Glutamatergic neuron (in vitro differentiated cells): Measurements from ENCODE around the gene NEB. TPM values are rescaled to one million over a fixed set of nuclear protein-coding genes. Genes with fewer than 3 reads are reported as not detected.

Experiments
- DNase-seq: peaks from one replicate; pipeline ENCODE4 v3.0.0; 2022
- H3K27ac Mint-ChIP-seq: one replicate; pipeline ENCODE4 v1.8.0; 2020; ENCODE audit warnings: mild to moderate bottlenecking, mixed read lengths, inconsistent platforms; ENCODE audit not compliant: unreplicated experiment
- H3K27me3 Mint-ChIP-seq: one replicate; pipeline ENCODE4 v1.8.0; 2020; ENCODE audit warnings: mild to moderate bottlenecking, moderate library complexity, mixed read lengths, inconsistent platforms; ENCODE audit not compliant: unreplicated experiment
- H3K36me3 Mint-ChIP-seq: one replicate; pipeline ENCODE4 v1.8.0; 2020; ENCODE audit warnings: mild to moderate bottlenecking, mixed read lengths, inconsistent platforms; ENCODE audit not compliant: unreplicated experiment
- H3K4me1 Mint-ChIP-seq: one replicate; pipeline ENCODE4 v1.8.0; 2020; ENCODE audit warnings: mild to moderate bottlenecking, low read depth, mixed read lengths, inconsistent platforms; ENCODE audit not compliant: unreplicated experiment
- H3K4me3 Mint-ChIP-seq: one replicate; pipeline ENCODE4 v1.8.0; 2020; ENCODE audit warnings: mild to moderate bottlenecking, mixed read lengths, inconsistent platforms; ENCODE audit not compliant: unreplicated experiment
- H3K9me3 Mint-ChIP-seq: one replicate; pipeline ENCODE4 v1.8.0; 2020; ENCODE audit warnings: mild to moderate bottlenecking, moderate library complexity, mixed read lengths, inconsistent platforms; ENCODE audit not compliant: unreplicated experiment
- total RNA-seq: library from RNA; stranded (reverse); fragmentation: NEBNext Ultra II Directional; extraction: Animal tissue kit (Norgen Biotek cat#: 25700); gene quantifications from one replicate; pipeline ENCODE4 v1.2.1, GENCODE V29; 2021; ENCODE audit not compliant: unreplicated experiment
- TF ChIP-seq, protein P1 (sequence below): fragments of 200-600 bp; sonication (generic); IDR thresholded peaks from one replicate; pipeline ENCODE4 v1.5.0; 2021; ENCODE audit not compliant: partially characterized antibody, unreplicated experiment

NEB gene
- total RNA-seq, 1 donor from 2014 or later, result 0.59 TPM

DNA sequence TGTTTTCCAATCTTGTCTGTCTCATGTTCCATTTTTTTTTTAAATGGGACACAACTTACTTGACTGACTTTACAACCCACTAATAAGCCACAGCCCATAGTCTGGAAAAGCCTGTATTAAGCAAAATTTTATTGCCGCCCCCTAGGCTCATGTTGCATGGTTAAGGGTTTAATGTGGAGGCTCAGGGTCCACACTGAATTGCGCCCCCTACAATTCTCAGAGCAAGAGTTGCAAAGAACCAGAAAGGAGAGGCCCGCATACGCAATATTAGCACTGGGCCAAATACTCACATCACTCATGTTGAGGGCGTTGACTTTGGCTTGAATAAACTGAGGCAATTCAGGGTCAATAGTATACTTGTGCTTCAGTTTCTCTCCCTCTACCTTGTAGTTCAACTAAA, 65.5 kb downstream of the NEB start:
- no peaks in the 10 kb centered on the region for H3K9me3 Mint-ChIP-seq
- H3K4me1 Mint-ChIP-seq, result peaks cover 4% of the 10 kb centered on the region
- H3K36me3 Mint-ChIP-seq, result no peaks in the 10 kb centered on the region
- no peak overlapping the region for H3K27ac Mint-ChIP-seq
- H3K27me3 Mint-ChIP-seq, result no peaks in the 10 kb centered on the region
- no peak overlapping the region for H3K4me3 Mint-ChIP-seq
- TF ChIP-seq, protein P1, sequence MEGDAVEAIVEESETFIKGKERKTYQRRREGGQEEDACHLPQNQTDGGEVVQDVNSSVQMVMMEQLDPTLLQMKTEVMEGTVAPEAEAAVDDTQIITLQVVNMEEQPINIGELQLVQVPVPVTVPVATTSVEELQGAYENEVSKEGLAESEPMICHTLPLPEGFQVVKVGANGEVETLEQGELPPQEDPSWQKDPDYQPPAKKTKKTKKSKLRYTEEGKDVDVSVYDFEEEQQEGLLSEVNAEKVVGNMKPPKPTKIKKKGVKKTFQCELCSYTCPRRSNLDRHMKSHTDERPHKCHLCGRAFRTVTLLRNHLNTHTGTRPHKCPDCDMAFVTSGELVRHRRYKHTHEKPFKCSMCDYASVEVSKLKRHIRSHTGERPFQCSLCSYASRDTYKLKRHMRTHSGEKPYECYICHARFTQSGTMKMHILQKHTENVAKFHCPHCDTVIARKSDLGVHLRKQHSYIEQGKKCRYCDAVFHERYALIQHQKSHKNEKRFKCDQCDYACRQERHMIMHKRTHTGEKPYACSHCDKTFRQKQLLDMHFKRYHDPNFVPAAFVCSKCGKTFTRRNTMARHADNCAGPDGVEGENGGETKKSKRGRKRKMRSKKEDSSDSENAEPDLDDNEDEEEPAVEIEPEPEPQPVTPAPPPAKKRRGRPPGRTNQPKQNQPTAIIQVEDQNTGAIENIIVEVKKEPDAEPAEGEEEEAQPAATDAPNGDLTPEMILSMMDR, result no peak
- DNase-seq, result no peak

DNA sequence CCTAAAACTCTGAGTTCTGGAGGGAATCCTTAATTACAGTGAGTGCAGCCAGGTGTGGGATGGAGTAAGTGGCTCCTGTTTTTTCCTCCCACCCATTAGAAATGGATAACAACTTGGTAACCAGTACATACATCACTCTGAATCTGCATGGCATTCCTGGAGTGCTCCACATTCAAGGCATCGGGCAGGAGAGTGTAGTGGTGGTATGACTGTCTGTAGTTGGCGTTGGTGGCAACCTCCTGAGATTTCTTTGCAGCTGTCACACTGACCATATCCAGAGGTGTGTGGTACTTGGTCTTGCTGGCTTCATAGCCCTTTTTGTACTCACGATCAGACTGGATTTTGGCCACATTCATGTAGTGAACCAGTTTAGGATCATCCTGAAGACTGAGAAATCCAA, 68.3 kb downstream of the NEB start:
- H3K9me3 Mint-ChIP-seq, result no peaks in the 10 kb centered on the region
- peaks cover 4% of the 10 kb centered on the region for H3K4me1 Mint-ChIP-seq
- DNase-seq, result no peak
- no peaks in the 10 kb centered on the region for H3K27me3 Mint-ChIP-seq
- TF ChIP-seq, protein P1, result no peak
- no peaks in the 10 kb centered on the region for H3K36me3 Mint-ChIP-seq
- H3K27ac Mint-ChIP-seq, result no peak overlapping the region
- H3K4me3 Mint-ChIP-seq, result no peak overlapping the region

DNA sequence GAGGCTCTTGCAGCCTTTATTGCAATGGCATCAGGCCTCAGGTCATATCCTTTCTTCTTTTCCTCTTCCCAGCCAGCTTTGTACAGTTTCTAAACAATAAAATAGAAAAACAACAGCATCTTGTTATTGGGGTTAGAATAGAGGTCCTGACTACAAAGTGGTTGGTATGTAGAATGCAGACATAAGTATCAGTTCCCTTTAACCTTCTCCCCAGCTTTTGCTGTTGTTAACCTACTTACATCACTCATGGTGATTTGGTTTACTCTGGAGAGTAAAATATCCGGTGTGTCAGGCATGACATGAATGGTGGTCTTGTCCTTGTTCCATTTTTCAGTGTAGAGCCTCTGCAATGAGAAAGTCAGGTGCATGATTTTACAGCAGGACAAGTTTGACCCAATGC, 69.8 kb downstream of the NEB start:
- H3K4me1 Mint-ChIP-seq, result peaks cover 4% of the 10 kb centered on the region
- TF ChIP-seq, protein P1, result no peak
- H3K9me3 Mint-ChIP-seq, result no peaks in the 10 kb centered on the region
- H3K36me3 Mint-ChIP-seq, result no peaks in the 10 kb centered on the region
- H3K27ac Mint-ChIP-seq, result no peak overlapping the region
- no peak overlapping the region for H3K4me3 Mint-ChIP-seq
- DNase-seq, result no peak
- H3K27me3 Mint-ChIP-seq, result no peaks in the 10 kb centered on the region

DNA sequence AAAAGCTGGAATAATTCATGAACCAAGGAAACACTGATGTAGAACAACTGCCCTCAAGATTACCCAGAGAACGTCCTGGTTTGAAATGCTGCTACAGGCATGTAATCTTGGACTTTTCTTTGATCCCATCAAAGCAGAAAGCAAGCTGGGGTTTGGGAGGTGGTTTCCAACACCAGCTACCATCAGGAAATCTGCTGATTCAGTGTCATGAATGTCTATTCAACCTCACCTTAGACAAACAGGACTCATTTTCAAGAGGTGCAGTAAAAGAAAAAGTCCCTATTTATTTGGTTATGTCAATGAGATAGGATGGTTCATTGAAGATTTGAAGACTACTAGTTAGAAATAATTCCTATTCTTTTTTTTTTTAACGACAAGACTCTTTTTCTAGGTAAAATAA, 72.7 kb downstream of the NEB start:
- TF ChIP-seq, protein P1, result no peak
- no peaks in the 10 kb centered on the region for H3K36me3 Mint-ChIP-seq
- no peak overlapping the region for H3K27ac Mint-ChIP-seq
- no peaks in the 10 kb centered on the region for H3K4me1 Mint-ChIP-seq
- no peak overlapping the region for H3K4me3 Mint-ChIP-seq
- DNase-seq, result no peak
- H3K27me3 Mint-ChIP-seq, result no peaks in the 10 kb centered on the region
- H3K9me3 Mint-ChIP-seq, result no peaks in the 10 kb centered on the region

DNA sequence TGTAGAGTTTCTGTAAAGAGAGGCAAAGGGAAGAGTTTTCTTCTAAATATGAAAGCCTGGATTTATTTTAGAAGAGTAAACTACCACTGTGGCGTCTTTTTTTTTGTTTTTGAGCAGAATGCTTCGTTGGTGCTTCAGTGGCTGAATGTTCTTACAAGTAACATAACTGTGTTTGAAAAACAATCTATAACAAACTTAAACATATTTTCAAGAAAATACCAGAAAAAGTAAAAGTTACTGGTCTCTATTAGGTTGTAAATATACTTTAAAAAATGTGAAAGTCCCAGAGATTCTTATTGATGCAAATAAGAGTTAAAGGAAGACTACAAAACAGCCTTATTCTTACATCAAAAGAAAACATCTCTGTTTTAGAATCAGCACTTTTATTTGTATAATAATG, 76.2 kb downstream of the NEB start:
- TF ChIP-seq, protein P1, result no peak
- no peak overlapping the region for H3K4me3 Mint-ChIP-seq
- no peaks in the 10 kb centered on the region for H3K36me3 Mint-ChIP-seq
- DNase-seq, result no peak
- H3K27ac Mint-ChIP-seq, result no peak overlapping the region
- H3K27me3 Mint-ChIP-seq, result no peaks in the 10 kb centered on the region
- no peaks in the 10 kb centered on the region for H3K9me3 Mint-ChIP-seq
- H3K4me1 Mint-ChIP-seq, result no peaks in the 10 kb centered on the region
